Kidney (tissue), 14 donors: ENCODE data around the gene SP4. TPM values are rescaled to one million over a fixed set of nuclear protein-coding genes. Genes with fewer than 3 reads are reported as not detected.

Source experiments
- DNase-seq, 5 donors: peaks; one replicate each; pipeline ENCODE4 v3.0.0-alpha.2; 2013 to 2020
- FAIRE-seq: peaks from 2 replicates; lab custom pipeline; 2012; peaks lifted over from hg19 to GRCh38; lab: Jason Lieb, UNC
- H3K27ac ChIP-seq, 2 donors: one replicate each; pipeline ENCODE4 v1.7.0; 2013; ENCODE audit warnings: low read depth in 2 of 2, low read length in 2 of 2, inconsistent platforms in 1 of 2
- H3K27me3 ChIP-seq: one replicate; pipeline ENCODE4 v1.7.1; 2013; ENCODE audit warnings: low read length, inconsistent platforms; ENCODE audit not compliant: control insufficient read depth, insufficient read depth
- H3K36me3 ChIP-seq, 3 donors: one replicate each; pipeline versions ENCODE4 v1.7.0 to v1.7.1; 2013; ENCODE audit warnings: low read length in 3 of 3, control low read depth in 1 of 3, inconsistent platforms in 1 of 3; ENCODE audit not compliant: insufficient read depth in 3 of 3, control insufficient read depth in 2 of 3
- H3K4me1 ChIP-seq, 3 donors: one replicate each; pipeline versions ENCODE4 v1.7.0 to v1.7.1; 2013; ENCODE audit warnings: low read length in 3 of 3, inconsistent platforms in 1 of 3, low read depth in 1 of 3; ENCODE audit not compliant: control insufficient read depth in 2 of 3, insufficient read depth in 2 of 3
- H3K4me3 ChIP-seq, 3 donors: one replicate each; pipeline versions ENCODE4 v1.7.0 to v1.8.1; 2013; ENCODE audit warnings: low read length in 3 of 3, control low read depth in 1 of 3, inconsistent platforms in 1 of 3
- H3K9ac ChIP-seq, 3 donors: one replicate each; pipeline versions ENCODE4 v1.7.0 to v1.7.1; 2013; ENCODE audit warnings: low read length in 3 of 3, control low read depth in 1 of 3, inconsistent platforms in 1 of 3
- H3K9me3 ChIP-seq, 3 donors: one replicate each; pipeline versions ENCODE4 v1.7.0 to v1.7.1; 2013; ENCODE audit warnings: low read length in 3 of 3, control low read depth in 1 of 3, inconsistent platforms in 1 of 3; ENCODE audit not compliant: control insufficient read depth in 2 of 3, insufficient read depth in 1 of 3
- CTCF ChIP-seq: IDR thresholded peaks from 3 replicates; pipeline ENCODE4 v1.5.1; 2012; ENCODE audit warnings: mild to moderate bottlenecking, moderate library complexity, borderline replicate concordance; ENCODE audit not compliant: insufficient read depth; ENCODE audit errors: extremely low read depth
- intact Hi-C: fragments of 100-400 bp; cut with DNase I; formaldehyde crosslinking; loops from one replicate; pipeline ENCODE4 v1.11.1; 2022
- polyA plus RNA-seq: library from polyadenylated mRNA; stranded (reverse); fragments of 350-450 nt; fragmentation: Illumina TruSeq; extraction: RNeasy Lipid Tissue Mini Kit (QIAGEN cat#74804); gene quantifications from one replicate; pipeline ENCODE4 v1.2.3, GENCODE V29; 2014; ENCODE audit warnings: low read depth, low replicate concordance; ENCODE audit not compliant: insufficient read depth
- total RNA-seq: library from RNA; stranded (reverse); fragmentation: NEBNext Ultra II Directional; extraction: Animal tissue kit (Norgen Biotek cat#: 25700); gene quantifications from one replicate; pipeline ENCODE4 v1.2.1, GENCODE V29; 2021
- donor health status: control.
- donor health status: control.
- donor health status: control.
- donor health status: control.
- donor health status: control.
- donor health status: DM: yes; HTN: yes; CAD: no.
- donor health status: Normal renal cell carcinoma (clear cell type).

The SP4 gene
- total and polyA plus RNA-seq, 2 donors from 2014 or later = 1.2 to 11.2 TPM

DNA sequence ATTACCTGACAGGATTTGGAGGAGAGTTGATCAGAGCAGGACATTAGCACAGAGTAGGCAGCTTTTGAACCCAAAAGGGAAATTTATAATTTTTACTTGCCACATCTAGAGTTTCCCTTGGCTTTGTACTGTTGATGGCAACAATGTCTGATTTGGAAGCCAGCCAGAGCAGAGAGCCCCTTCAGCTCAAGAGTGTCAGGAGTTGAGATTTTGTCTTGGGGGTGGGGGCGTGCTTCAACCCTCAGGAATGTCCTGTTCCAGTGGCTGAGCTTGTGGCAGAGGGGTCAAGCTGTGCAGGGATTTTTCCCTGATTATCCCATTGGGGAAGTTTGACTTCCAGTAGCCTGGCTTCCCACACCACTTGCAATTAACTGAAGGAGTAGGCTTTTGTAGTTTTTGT, 27.0 kb downstream of the SP4 start:
- DNase-seq (no peak), FAIRE-seq (no peak)
- Histone ChIP-seq H3K27ac (no peak overlapping the region), H3K9me3 (peaks cover 0 to 1% (median 0%) of the 10 kb centered on the region in 3 donors), H3K4me1 (no peaks in the 10 kb centered on the region), H3K27me3 (no peaks in the 10 kb centered on the region), H3K36me3 (peaks cover 0 to 3% (median 0%) of the 10 kb centered on the region in 3 donors), H3K9ac (no peak overlapping the region), H3K4me3 (no peak overlapping the region)
- TF ChIP-seq CTCF = no peak
- intact Hi-C loops = no loop called here

DNA sequence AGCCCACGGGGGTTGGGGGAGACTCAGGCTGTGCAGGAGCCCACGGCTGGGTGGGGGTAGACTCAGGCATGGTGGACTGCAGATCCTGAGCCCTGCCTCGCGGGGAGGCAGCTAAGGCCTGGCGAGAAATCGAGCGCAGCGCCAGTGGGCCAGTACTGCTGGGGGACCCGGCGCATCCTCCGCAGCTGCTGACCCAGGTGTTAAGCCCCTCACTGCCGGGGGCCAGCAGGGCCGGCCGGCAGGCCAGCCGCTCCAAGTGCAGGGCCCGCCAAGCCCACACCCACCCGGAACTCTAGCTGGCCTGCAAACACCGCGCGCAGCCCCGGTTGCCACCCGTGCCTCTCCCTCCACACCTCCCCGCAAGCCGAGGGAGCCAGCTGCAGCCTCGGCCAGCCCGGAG, 33.4 kb downstream of the SP4 start:
- FAIRE-seq = no peak
- Histone ChIP-seq H3K9me3 (no peaks in the 10 kb centered on the region), H3K27ac (no peak overlapping the region), H3K4me3 (no peak overlapping the region), H3K36me3 (peaks cover 0 to 3% (median 0%) of the 10 kb centered on the region in 3 donors), H3K4me1 (no peaks in the 10 kb centered on the region), H3K9ac (no peak overlapping the region), H3K27me3 (no peaks in the 10 kb centered on the region)
- TF ChIP-seq CTCF = no peak
- intact Hi-C loops = no loop called here
- DNase-seq = peak in 1 of 5 donors; percentile 62

DNA sequence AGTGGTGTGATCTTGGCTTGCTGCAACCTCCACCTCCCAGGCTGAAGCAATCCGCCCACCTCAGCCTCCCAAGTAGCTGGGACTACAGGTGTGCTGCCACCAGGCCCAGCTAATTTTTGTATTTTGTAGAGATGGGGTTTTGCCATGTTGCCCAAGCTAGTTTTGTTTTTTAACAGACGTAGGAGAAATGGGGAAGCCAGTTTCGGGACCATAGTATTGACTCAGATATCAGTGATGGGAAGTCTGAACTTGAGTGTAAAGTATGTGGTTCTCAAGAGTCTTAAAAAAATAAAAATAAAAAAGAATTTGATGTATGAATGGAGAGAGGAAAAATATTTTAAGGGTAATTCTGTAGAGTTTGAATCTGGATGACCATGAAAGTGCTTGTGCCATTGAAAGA, 34.2 kb downstream of the SP4 start:
- H3K27me3 ChIP-seq = no peaks in the 10 kb centered on the region
- no peak overlapping the region for H3K4me3 ChIP-seq
- no peak for TF ChIP-seq CTCF
- H3K36me3 ChIP-seq = peaks cover 0 to 3% (median 0%) of the 10 kb centered on the region in 3 donors
- no peaks in the 10 kb centered on the region for H3K4me1 ChIP-seq
- H3K9ac ChIP-seq = no peak overlapping the region
- DNase-seq (no peak), FAIRE-seq (no peak)
- H3K27ac ChIP-seq = no peak overlapping the region
- intact Hi-C loops = no loop called here
- H3K9me3 ChIP-seq = no peaks in the 10 kb centered on the region

- H3K27ac ChIP-seq = no peak overlapping the region
- H3K4me3 ChIP-seq = no peak overlapping the region
- DNase-seq = no peak
- intact Hi-C loops = no loop called here
- peaks cover 0 to 3% (median 0%) of the 10 kb centered on the region in 3 donors for H3K36me3 ChIP-seq
- H3K4me1 ChIP-seq = no peaks in the 10 kb centered on the region
- no peak for TF ChIP-seq CTCF
- no peak for FAIRE-seq
- H3K9me3 ChIP-seq = no peaks in the 10 kb centered on the region
- no peak overlapping the region for H3K9ac ChIP-seq
- no peaks in the 10 kb centered on the region for H3K27me3 ChIP-seq
These were observed 35.6 kb downstream of the SP4 start for GRCh38 chr7:21463524-21463923.
